HepG2 (cell line): ENCODE results near the gene DSCAM.

Experiments used
- ELF1 ChIP-seq: sonication (generic); formaldehyde crosslinking; IDR thresholded peaks from 2 replicates; pipeline ENCODE4 v1.4.0; 2020; ENCODE audit warnings: missing genetic modification reagents
- ERF ChIP-seq: IDR thresholded peaks from 2 replicates; pipeline ENCODE4 v1.6.1; 2018; ENCODE audit warnings: missing biosample characterization, missing genetic modification reagents
- RBM22 ChIP-seq: fragments of 200-400 bp; formaldehyde crosslinking; optimal IDR thresholded peaks from 2 replicates; pipeline ENCODE3; 2017; ENCODE audit warnings: mild to moderate bottlenecking, low read length, moderate library complexity
- RFX5 ChIP-seq: IDR thresholded peaks from 2 replicates; pipeline ENCODE4 v1.6.1; 2011; ENCODE audit warnings: low read depth, low read length, improper control_type of control experiment
- ZNF766 ChIP-seq: sonication (generic); formaldehyde crosslinking; IDR thresholded peaks from 2 replicates; pipeline ENCODE4 v1.5.0; 2020; ENCODE audit warnings: missing genetic modification reagents, borderline replicate concordance
- TF ChIP-seq, protein P1 (sequence below), 2 experiments: IDR thresholded peaks; 2 replicates each; pipeline ENCODE4 v1.6.1; 2011 to 2012; ENCODE audit warnings: low read length in 2 of 2, borderline replicate concordance in 1 of 2, low read depth in 1 of 2, mild to moderate bottlenecking in 1 of 2, moderate library complexity in 1 of 2

DNA sequence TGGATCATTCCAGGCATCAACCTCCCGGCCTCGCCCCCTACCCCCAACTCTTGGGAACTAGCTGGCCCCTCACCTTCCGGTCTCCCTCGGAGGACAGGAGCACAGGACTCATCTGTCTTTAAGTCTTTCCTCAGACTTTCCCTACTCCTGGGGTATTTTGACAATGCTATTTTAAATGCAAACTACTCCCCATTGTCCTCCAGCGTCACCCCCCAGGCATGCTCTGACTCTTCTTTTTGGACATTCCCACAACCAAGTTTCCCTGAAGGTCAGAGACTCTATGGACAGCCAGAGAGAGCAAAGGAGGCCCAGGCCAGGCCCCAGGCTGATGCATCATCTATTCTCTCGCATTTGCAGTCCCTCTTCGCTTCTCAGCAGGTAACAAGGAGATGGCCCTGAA lies 555.4 kb downstream of the DSCAM start:
- TF ChIP-seq ELF1 (CRISPR knock-in tag) (no peak), ZNF766 (CRISPR knock-in tag) (no peak), RFX5 (no peak), ERF (CRISPR knock-in tag) (no peak), RBM22 (no peak)
- TF ChIP-seq, protein P1, sequence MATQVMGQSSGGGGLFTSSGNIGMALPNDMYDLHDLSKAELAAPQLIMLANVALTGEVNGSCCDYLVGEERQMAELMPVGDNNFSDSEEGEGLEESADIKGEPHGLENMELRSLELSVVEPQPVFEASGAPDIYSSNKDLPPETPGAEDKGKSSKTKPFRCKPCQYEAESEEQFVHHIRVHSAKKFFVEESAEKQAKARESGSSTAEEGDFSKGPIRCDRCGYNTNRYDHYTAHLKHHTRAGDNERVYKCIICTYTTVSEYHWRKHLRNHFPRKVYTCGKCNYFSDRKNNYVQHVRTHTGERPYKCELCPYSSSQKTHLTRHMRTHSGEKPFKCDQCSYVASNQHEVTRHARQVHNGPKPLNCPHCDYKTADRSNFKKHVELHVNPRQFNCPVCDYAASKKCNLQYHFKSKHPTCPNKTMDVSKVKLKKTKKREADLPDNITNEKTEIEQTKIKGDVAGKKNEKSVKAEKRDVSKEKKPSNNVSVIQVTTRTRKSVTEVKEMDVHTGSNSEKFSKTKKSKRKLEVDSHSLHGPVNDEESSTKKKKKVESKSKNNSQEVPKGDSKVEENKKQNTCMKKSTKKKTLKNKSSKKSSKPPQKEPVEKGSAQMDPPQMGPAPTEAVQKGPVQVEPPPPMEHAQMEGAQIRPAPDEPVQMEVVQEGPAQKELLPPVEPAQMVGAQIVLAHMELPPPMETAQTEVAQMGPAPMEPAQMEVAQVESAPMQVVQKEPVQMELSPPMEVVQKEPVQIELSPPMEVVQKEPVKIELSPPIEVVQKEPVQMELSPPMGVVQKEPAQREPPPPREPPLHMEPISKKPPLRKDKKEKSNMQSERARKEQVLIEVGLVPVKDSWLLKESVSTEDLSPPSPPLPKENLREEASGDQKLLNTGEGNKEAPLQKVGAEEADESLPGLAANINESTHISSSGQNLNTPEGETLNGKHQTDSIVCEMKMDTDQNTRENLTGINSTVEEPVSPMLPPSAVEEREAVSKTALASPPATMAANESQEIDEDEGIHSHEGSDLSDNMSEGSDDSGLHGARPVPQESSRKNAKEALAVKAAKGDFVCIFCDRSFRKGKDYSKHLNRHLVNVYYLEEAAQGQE (IDR thresholded peaks at IDR 0.05; ENCODE audit: borderline replicate concordance in 1 of 2, low read depth in 1 of 2, low read length in 2 of 2), result no peak
